Naive thymus-derived CD4-positive, alpha-beta T cell (primary cell): Measurements from ENCODE around the gene AKAP6. TPM values are rescaled to one million over a fixed set of nuclear protein-coding genes. Genes with fewer than 3 reads are reported as not detected.

Experiments used
- ATAC-seq: fragments of 150-1000 bp; cut with Tn5 transposase; 2 replicates; pipeline ENCODE4 v1.10.0; 2021; ENCODE audit warnings: mild to moderate bottlenecking, moderate library complexity
- CTCF ChIA-PET: fragments of 350-600 bp; sonication (Branson Sonifier 250); formaldehyde crosslinking; loops from one replicate; lab custom pipeline; 2021; ENCODE audit warnings: antibody characterized with exemption; lab: Charles Lee
- POLR2A ChIA-PET: fragments of 350-600 bp; sonication (Branson Sonifier 250); formaldehyde crosslinking; loops from one replicate; lab custom pipeline; 2021; ENCODE audit warnings: antibody characterized with exemption, inconsistent platforms; lab: Charles Lee
- DNase-seq, 9 donors: peaks; one replicate each; pipeline versions ENCODE4 v3.0.0 to v3.0.0-alpha.2; 2020 to 2022; ENCODE audit warnings: mixed read lengths in 1 of 9
- H3K27ac ChIP-seq: one replicate; pipeline ENCODE4 v1.7.0; 2013; ENCODE audit warnings: mild to moderate bottlenecking, low read depth, low read length, moderate library complexity
- H3K27me3 ChIP-seq, 2 donors: one replicate each; pipeline ENCODE4 v1.7.0; 2013; ENCODE audit warnings: low read length in 2 of 2, mild to moderate bottlenecking in 2 of 2, moderate library complexity in 2 of 2; ENCODE audit not compliant: control insufficient read depth in 2 of 2, insufficient read depth in 2 of 2
- H3K36me3 ChIP-seq, 3 experiments: 1 replicate in 2 of 3; 2 replicates in 1 of 3; pipeline ENCODE4 v1.7.0; 2013; ENCODE audit warnings: low read length in 3 of 3, mild to moderate bottlenecking in 3 of 3, moderate library complexity in 1 of 3; ENCODE audit not compliant: insufficient read depth in 3 of 3, control insufficient read depth in 2 of 3
- H3K4me1 ChIP-seq, 2 donors: one replicate each; pipeline ENCODE4 v1.7.0; 2013; ENCODE audit warnings: low read length in 2 of 2, mild to moderate bottlenecking in 2 of 2, moderate library complexity in 1 of 2; ENCODE audit not compliant: control insufficient read depth in 2 of 2, insufficient read depth in 2 of 2
- H3K4me3 ChIP-seq: 2 replicates; pipeline ENCODE4 v1.7.0; 2013; ENCODE audit warnings: mild to moderate bottlenecking, low read length
- H3K9me3 ChIP-seq, 3 experiments: 1 replicate in 2 of 3; 2 replicates in 1 of 3; pipeline ENCODE4 v1.7.0; 2013; ENCODE audit warnings: low read length in 3 of 3; ENCODE audit not compliant: control insufficient read depth in 2 of 3
- H3K27ac Mint-ChIP-seq, 9 donors: one replicate each; pipeline ENCODE4 v1.8.0; 2020 to 2022; ENCODE audit warnings: mixed read lengths in 9 of 9, mild to moderate bottlenecking in 8 of 9, moderate library complexity in 5 of 9, inconsistent platforms in 2 of 9
- H3K27me3 Mint-ChIP-seq, 5 donors: one replicate each; pipeline ENCODE4 v1.8.0; 2021 to 2022; ENCODE audit warnings: mixed read lengths in 5 of 5, mild to moderate bottlenecking in 1 of 5
- H3K36me3 Mint-ChIP-seq, 5 donors: one replicate each; pipeline ENCODE4 v1.8.0; 2020 to 2022; ENCODE audit warnings: mixed read lengths in 5 of 5, mild to moderate bottlenecking in 3 of 5, inconsistent platforms in 1 of 5
- H3K4me1 Mint-ChIP-seq, 7 donors: one replicate each; pipeline ENCODE4 v1.8.0; 2020 to 2022; ENCODE audit warnings: mixed read lengths in 7 of 7, mild to moderate bottlenecking in 3 of 7, inconsistent platforms in 1 of 7
- H3K4me3 Mint-ChIP-seq, 10 donors: one replicate each; pipeline ENCODE4 v1.8.0; 2020 to 2022; ENCODE audit warnings: mild to moderate bottlenecking in 10 of 10, mixed read lengths in 10 of 10, moderate library complexity in 6 of 10, inconsistent platforms in 2 of 10
- H3K9me3 Mint-ChIP-seq, 11 donors: one replicate each; pipeline ENCODE4 v1.8.0; 2020 to 2022; ENCODE audit warnings: mixed read lengths in 11 of 11, mild to moderate bottlenecking in 4 of 11, inconsistent platforms in 1 of 11, moderate library complexity in 1 of 11
- intact Hi-C, 2 donors: fragments of 100-400 bp; cut with micrococcal nuclease; formaldehyde crosslinking; loops; one replicate each; pipeline ENCODE4 v1.15.1; 2023
- polyA plus RNA-seq, 2 donors: library from polyadenylated mRNA; unstranded; fragments of 300-500 nt; fragmentation: Illumina TruSeq; gene quantifications; one replicate each; pipeline ENCODE4 v1.2.3, GENCODE V29; 2021
- total RNA-seq, 6 experiments: library from RNA in 5 of 6; stranded (reverse) in 5 of 6; gene quantifications; 1 replicate in 5 of 6; 2 replicates in 1 of 6; pipeline ENCODE4 v1.2.3 and lab custom pipeline; 2021 to 2026

Gene AKAP6
- total and polyA plus RNA-seq, 7 experiments from 2014 or later: 0.29 to 7.9 (median 4.1) TPM

- ATAC-seq (no peak), DNase-seq (no peak)
- H3K9me3 Mint-ChIP-seq: peaks cover 0 to 2% (median 0%) of the 10 kb centered on the region in 11 donors
- H3K36me3 Mint-ChIP-seq: no peaks in the 10 kb centered on the region
- H3K4me1 ChIP-seq: no peaks in the 10 kb centered on the region
- no peaks in the 10 kb centered on the region for H3K36me3 ChIP-seq
- ChIA-PET CTCF (no interaction called here), POLR2A (no interaction called here)
- no peak overlapping the region for H3K4me3 ChIP-seq
- intact Hi-C loops: no loop called here
- no peaks in the 10 kb centered on the region for H3K9me3 ChIP-seq
- H3K4me1 Mint-ChIP-seq: no peaks in the 10 kb centered on the region
- H3K27ac Mint-ChIP-seq: no peak overlapping the region
- H3K27ac ChIP-seq: no peak overlapping the region
- H3K27me3 Mint-ChIP-seq: no peaks in the 10 kb centered on the region
- no peaks in the 10 kb centered on the region for H3K27me3 ChIP-seq
- H3K4me3 Mint-ChIP-seq: no peak overlapping the region
Measured at GRCh38 chr14:32480337-32480736, 151.2 kb downstream of the AKAP6 start.

- no peak for ATAC-seq
- Histone ChIP-seq H3K4me3 (no peak overlapping the region), H3K9me3 (no peaks in the 10 kb centered on the region), H3K4me1 (no peaks in the 10 kb centered on the region), H3K36me3 (no peaks in the 10 kb centered on the region), H3K27me3 (no peaks in the 10 kb centered on the region), H3K27ac (no peak overlapping the region)
- Mint-ChIP-seq H3K36me3 (peaks cover 0 to 3% (median 0%) of the 10 kb centered on the region in 5 donors), H3K9me3 (peaks cover 0 to 14% (median 0%) of the 10 kb centered on the region in 11 donors), H3K4me3 (no peak overlapping the region), H3K4me1 (no peaks in the 10 kb centered on the region), H3K27ac (no peak overlapping the region), H3K27me3 (no peaks in the 10 kb centered on the region)
- DNase-seq: no peak
- intact Hi-C loops: no loop called here
- CTCF ChIA-PET: no interaction called here
- POLR2A ChIA-PET: no interaction called here
Measured at GRCh38 chr14:32481707-32482106, 152.6 kb downstream of the AKAP6 start.

- Histone ChIP-seq H3K27ac (no peak overlapping the region), H3K4me3 (no peak overlapping the region), H3K27me3 (no peaks in the 10 kb centered on the region), H3K9me3 (no peaks in the 10 kb centered on the region), H3K36me3 (no peaks in the 10 kb centered on the region), H3K4me1 (no peaks in the 10 kb centered on the region)
- no peak for ATAC-seq
- peaks cover 0 to 2% (median 0%) of the 10 kb centered on the region in 5 donors for H3K36me3 Mint-ChIP-seq
- peaks cover 0 to 4% (median 0%) of the 10 kb centered on the region in 11 donors for H3K9me3 Mint-ChIP-seq
- H3K27ac Mint-ChIP-seq: no peak overlapping the region
- DNase-seq: no peak
- intact Hi-C loops: no loop called here
- H3K4me1 Mint-ChIP-seq: no peaks in the 10 kb centered on the region
- ChIA-PET CTCF (no interaction called here), POLR2A (no interaction called here)
- H3K4me3 Mint-ChIP-seq: no peak overlapping the region
- peaks cover 0 to 9% (median 4%) of the 10 kb centered on the region in 5 donors for H3K27me3 Mint-ChIP-seq
Measured at GRCh38 chr14:32491416-32492016, 162.4 kb downstream of the AKAP6 start.

- no peak overlapping the region for H3K4me3 ChIP-seq
- H3K9me3 Mint-ChIP-seq: peaks cover 0 to 4% (median 0%) of the 10 kb centered on the region in 11 donors
- H3K27me3 Mint-ChIP-seq: peaks cover 0 to 9% (median 4%) of the 10 kb centered on the region in 5 donors
- no peaks in the 10 kb centered on the region for H3K4me1 ChIP-seq
- intact Hi-C loops: no loop called here
- H3K36me3 ChIP-seq: no peaks in the 10 kb centered on the region
- no peak overlapping the region for H3K27ac Mint-ChIP-seq
- ChIA-PET CTCF (no interaction called here), POLR2A (no interaction called here)
- DNase-seq (no peak), ATAC-seq (no peak)
- no peak overlapping the region for H3K4me3 Mint-ChIP-seq
- no peaks in the 10 kb centered on the region for H3K36me3 Mint-ChIP-seq
- H3K27ac ChIP-seq: no peak overlapping the region
- H3K27me3 ChIP-seq: no peaks in the 10 kb centered on the region
- no peaks in the 10 kb centered on the region for H3K4me1 Mint-ChIP-seq
- H3K9me3 ChIP-seq: no peaks in the 10 kb centered on the region
Measured at GRCh38 chr14:32492457-32492856, 163.4 kb downstream of the AKAP6 start.

- Histone ChIP-seq H3K36me3 (no peaks in the 10 kb centered on the region), H3K27me3 (no peaks in the 10 kb centered on the region), H3K4me3 (no peak overlapping the region), H3K4me1 (no peaks in the 10 kb centered on the region), H3K27ac (no peak overlapping the region), H3K9me3 (no peaks in the 10 kb centered on the region)
- H3K36me3 Mint-ChIP-seq: no peaks in the 10 kb centered on the region
- ChIA-PET CTCF (no interaction called here), POLR2A (no interaction called here)
- H3K27ac Mint-ChIP-seq: no peak overlapping the region
- no peaks in the 10 kb centered on the region for H3K4me1 Mint-ChIP-seq
- no peak for DNase-seq
- H3K4me3 Mint-ChIP-seq: no peak overlapping the region
- peaks cover 0 to 9% (median 4%) of the 10 kb centered on the region in 5 donors for H3K27me3 Mint-ChIP-seq
- no peak for ATAC-seq
- H3K9me3 Mint-ChIP-seq: no peaks in the 10 kb centered on the region
- intact Hi-C loops: no loop called here
Measured at GRCh38 chr14:32494609-32495434, 165.7 kb downstream of the AKAP6 start.

GRCh38 chr14:32495435-32495734, 166.3 kb downstream of the AKAP6 start:
- Mint-ChIP-seq H3K36me3 (no peaks in the 10 kb centered on the region), H3K4me3 (no peak overlapping the region), H3K4me1 (no peaks in the 10 kb centered on the region), H3K27me3 (peaks cover 0 to 9% (median 4%) of the 10 kb centered on the region in 5 donors), H3K9me3 (no peaks in the 10 kb centered on the region), H3K27ac (no peak overlapping the region)
- DNase-seq (no peak), ATAC-seq (no peak)
- ChIA-PET POLR2A (no interaction called here), CTCF (no interaction called here)
- intact Hi-C loops: no loop called here
- H3K9me3 ChIP-seq: no peaks in the 10 kb centered on the region
- no peak overlapping the region for H3K4me3 ChIP-seq
- no peaks in the 10 kb centered on the region for H3K36me3 ChIP-seq
- no peaks in the 10 kb centered on the region for H3K4me1 ChIP-seq
- no peak overlapping the region for H3K27ac ChIP-seq
- H3K27me3 ChIP-seq: no peaks in the 10 kb centered on the region

GRCh38 chr14:32497248-32497647, 168.2 kb downstream of the AKAP6 start:
- H3K27ac Mint-ChIP-seq: no peak overlapping the region
- H3K27ac ChIP-seq: no peak overlapping the region
- ChIA-PET POLR2A (no interaction called here), CTCF (interaction anchor here (0.6 kb wide), 1 partner anchor 994 kb away, joined by 5 read pairs; no protein-coding TSS in a partner anchor)
- no peak overlapping the region for H3K4me3 Mint-ChIP-seq
- no peaks in the 10 kb centered on the region for H3K9me3 Mint-ChIP-seq
- intact Hi-C loops: no loop called here
- no peaks in the 10 kb centered on the region for H3K36me3 Mint-ChIP-seq
- no peak for ATAC-seq
- H3K4me1 ChIP-seq: no peaks in the 10 kb centered on the region
- H3K27me3 ChIP-seq: no peaks in the 10 kb centered on the region
- H3K36me3 ChIP-seq: no peaks in the 10 kb centered on the region
- no peak overlapping the region for H3K4me3 ChIP-seq
- no peaks in the 10 kb centered on the region for H3K9me3 ChIP-seq
- no peak for DNase-seq
- peaks cover 0 to 4% (median 0%) of the 10 kb centered on the region in 5 donors for H3K27me3 Mint-ChIP-seq
- no peaks in the 10 kb centered on the region for H3K4me1 Mint-ChIP-seq
